GM13976 (cell line): ENCODE measurements around the gene ETS1.
A peak's percentile ranks its signal among the peaks of the same experiment; 100 is the strongest.

Source experiments
- DNase-seq: peaks from one replicate; pipeline ENCODE4 v3.0.0; 2012; ENCODE audit warnings: low spot score
- in situ Hi-C: fragments of 300-500 bp; cut with MboI; formaldehyde crosslinking; loops from one replicate; pipeline ENCODE4 v1.12.0; 2022; ENCODE audit warnings: low sequenced_read_pairs, mixed read lengths, inconsistent platforms; ENCODE audit not compliant: unreplicated experiment
- TF ChIP-seq, protein P1 (sequence below): IDR thresholded peaks from 2 replicates; pipeline ENCODE4 v1.5.1; 2012; ENCODE audit warnings: borderline replicate concordance, mild to moderate bottlenecking; ENCODE audit not compliant: insufficient read depth; ENCODE audit errors: extremely low read depth, missing control alignments, control extremely low read depth

The ETS1 gene

GRCh38 chr11:128604723-128605122 is 17.4 kb upstream of the ETS1 start:
- DNase-seq: no peak
- in situ Hi-C loops: no loop called here
- TF ChIP-seq, protein P1, sequence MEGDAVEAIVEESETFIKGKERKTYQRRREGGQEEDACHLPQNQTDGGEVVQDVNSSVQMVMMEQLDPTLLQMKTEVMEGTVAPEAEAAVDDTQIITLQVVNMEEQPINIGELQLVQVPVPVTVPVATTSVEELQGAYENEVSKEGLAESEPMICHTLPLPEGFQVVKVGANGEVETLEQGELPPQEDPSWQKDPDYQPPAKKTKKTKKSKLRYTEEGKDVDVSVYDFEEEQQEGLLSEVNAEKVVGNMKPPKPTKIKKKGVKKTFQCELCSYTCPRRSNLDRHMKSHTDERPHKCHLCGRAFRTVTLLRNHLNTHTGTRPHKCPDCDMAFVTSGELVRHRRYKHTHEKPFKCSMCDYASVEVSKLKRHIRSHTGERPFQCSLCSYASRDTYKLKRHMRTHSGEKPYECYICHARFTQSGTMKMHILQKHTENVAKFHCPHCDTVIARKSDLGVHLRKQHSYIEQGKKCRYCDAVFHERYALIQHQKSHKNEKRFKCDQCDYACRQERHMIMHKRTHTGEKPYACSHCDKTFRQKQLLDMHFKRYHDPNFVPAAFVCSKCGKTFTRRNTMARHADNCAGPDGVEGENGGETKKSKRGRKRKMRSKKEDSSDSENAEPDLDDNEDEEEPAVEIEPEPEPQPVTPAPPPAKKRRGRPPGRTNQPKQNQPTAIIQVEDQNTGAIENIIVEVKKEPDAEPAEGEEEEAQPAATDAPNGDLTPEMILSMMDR: no peak

GRCh38 chr11:128603752-128604414 is 16.5 kb upstream of the ETS1 start:
- in situ Hi-C loops: no loop called here
- DNase-seq: no peak
- TF ChIP-seq, protein P1: peak; percentile 31

GRCh38 chr11:128603003-128603696 is 15.8 kb upstream of the ETS1 start:
- in situ Hi-C loops: no loop called here
- TF ChIP-seq, protein P1: no peak
- DNase-seq: no peak

- no peak for DNase-seq
- TF ChIP-seq, protein P1: no peak
- in situ Hi-C loops: no loop called here
These were observed 12.4 kb upstream of the ETS1 start for GRCh38 chr11:128599729-128600128.

GRCh38 chr11:128598506-128599150 is 11.3 kb upstream of the ETS1 start:
- TF ChIP-seq, protein P1: no peak
- in situ Hi-C loops: no loop called here
- DNase-seq: no peak

DNA sequence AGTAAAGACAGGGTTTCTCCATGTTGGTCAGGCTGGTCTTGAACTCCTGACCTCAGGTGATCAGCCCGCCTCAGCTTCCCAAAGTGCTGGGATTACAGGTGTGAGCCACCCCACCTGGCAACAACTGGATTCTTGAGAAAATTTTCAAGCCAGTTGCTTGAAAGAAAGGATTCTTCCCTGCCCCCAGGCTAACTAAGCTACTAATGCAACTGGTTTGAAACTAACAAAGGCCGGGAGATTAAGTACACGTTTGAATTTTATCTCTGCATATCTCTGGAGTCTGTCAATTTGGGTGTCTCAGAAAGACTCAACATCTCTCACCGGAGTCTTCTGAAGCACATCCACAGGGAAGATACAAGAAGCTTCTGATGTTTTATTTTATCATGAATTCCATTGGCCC is 10.7 kb upstream of the ETS1 start:
- DNase-seq: no peak
- in situ Hi-C loops: no loop called here
- TF ChIP-seq, protein P1: no peak
